Stimulated activated CD4-positive, alpha-beta T cell treated with anti-CD3 and anti-CD28 coated beads, Interleukin-15, amount 100 ng/mL, for 1 hour (primary cell): ENCODE data around the gene STK39.

ENCODE experiments used
- DNase-seq, 2 donors: peaks; one replicate each; pipeline ENCODE4 v3.0.0-alpha.2; 2020; ENCODE audit warnings: low read depth in 1 of 2, low spot score in 1 of 2

The STK39 gene

GRCh38 chr2:168009900-168010299 is 237.5 kb downstream of the STK39 start:
- no peak for DNase-seq

DNA sequence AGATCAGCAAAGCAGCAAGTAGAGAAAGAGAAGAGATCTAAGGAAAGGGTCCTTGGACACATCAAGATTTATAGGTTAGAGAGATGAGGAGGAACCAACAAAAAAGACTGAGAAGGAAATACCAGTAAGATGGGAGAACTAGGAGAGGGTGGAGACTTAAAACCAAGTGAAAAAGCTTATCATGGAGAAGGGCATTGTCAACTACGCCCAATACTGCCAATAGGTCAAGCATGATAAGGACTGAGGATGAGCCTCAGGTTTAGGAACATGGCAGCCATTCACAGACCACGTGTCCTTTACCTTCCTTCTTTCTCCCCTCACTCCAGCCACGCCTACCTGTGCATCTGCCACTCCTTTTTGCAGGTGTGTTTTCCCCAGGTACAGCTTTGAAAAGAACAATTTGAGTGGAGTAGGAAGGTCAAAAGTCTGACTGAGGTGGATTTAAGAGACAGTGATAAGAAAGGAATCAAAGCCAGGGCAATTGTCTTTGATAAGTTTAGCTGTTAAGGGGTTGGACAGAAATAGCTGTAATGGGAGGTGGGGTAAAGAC is 238.7 kb downstream of the STK39 start:
- no peak for DNase-seq

GRCh38 chr2:168006498-168006897 is 240.9 kb downstream of the STK39 start:
- DNase-seq, result no peak

GRCh38 chr2:168005586-168005985 is 241.8 kb downstream of the STK39 start:
- no peak for DNase-seq

- no peak for DNase-seq
Observed at GRCh38 chr2:168003876-168004275, 243.5 kb downstream of the STK39 start.

DNA sequence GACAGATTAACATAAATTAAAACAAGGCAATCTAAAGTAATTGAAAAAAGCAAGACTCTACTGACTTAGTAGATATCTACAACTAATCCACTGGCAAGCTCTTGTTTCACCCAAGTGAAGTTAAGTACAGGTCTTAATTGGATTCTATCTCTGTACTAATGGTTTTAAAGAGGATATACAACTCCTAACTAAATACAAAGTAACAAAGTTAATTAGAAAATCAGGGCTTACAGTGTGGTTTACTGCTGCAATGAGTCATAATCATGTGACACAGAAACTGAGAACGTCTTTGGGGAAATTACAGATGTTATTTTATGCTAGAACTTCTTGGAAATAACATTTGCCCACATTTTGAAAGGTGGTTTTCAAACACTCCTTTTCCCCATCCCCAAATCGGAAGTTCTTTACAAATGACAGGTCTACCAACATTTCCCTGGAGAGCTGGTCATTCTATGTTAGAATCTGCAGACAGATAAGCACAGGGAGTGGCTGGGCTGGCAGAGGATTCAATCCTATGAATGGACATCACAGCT is 245.3 kb downstream of the STK39 start:
- DNase-seq, result no peak

- DNase-seq, result no peak
Observed at GRCh38 chr2:167992278-167992677, 255.1 kb downstream of the STK39 start.

DNA sequence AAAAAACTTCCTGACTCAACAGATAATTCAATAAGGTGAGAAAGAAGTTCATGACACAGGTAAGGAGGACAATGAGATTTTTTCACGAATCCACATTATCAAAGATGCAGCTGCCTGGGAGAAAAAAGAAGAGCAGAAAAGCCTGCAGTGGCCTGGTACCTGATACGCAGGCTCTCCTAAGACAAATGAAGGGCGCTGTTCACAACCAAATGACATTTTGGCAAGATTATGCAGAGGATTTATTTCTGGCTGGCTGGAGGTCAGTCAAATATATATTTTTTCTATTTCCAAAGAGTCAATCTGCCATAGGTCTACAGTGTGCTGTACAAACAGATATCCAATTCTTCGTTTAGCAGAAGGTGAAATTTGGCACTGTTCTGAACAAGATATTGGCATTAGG is 257.3 kb downstream of the STK39 start:
- no peak for DNase-seq

GRCh38 chr2:167988296-167988695 is 259.1 kb downstream of the STK39 start:
- no peak for DNase-seq

DNA sequence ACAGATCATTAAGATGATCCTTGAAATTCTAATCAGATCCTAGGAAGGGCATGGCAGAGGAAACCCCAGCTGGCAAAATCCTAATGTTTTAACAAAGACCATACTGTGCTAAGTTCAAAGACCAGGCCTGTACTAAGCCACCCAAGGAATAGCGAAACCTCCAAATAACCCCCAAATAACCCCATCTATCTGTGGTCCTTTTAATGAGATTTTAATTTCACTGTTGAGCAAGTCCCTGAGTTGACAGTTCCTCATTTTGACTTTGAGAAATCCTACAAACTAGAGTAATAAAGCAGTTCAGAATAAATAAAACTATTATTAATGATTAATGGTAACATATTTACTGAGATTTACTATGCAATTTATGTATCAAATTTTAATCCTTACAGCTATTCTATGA is 259.8 kb downstream of the STK39 start:
- no peak for DNase-seq

GRCh38 chr2:167987026-167987425 is 260.4 kb downstream of the STK39 start:
- no peak for DNase-seq

GRCh38 chr2:167986223-167986622 is 261.2 kb downstream of the STK39 start:
- DNase-seq, result no peak

DNA sequence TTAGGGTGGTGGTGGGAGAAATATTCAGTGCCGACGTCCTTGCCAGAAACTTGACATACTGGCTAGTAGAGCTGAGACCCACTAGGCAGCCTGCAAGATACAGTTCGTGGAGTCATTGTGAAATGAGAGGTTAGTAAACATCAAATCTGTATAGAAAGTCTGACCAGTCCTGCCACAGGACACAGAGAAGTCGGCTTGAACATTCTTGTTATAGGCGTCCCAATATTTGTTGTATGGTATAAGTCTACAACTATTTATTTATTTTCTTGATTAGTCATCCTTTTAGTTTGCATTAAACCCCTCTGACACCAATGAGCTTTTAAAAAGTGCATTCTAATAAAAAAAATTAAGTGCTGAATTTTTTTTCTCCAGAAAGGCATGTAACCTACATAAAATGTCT is 265.4 kb downstream of the STK39 start:
- no peak for DNase-seq

DNA sequence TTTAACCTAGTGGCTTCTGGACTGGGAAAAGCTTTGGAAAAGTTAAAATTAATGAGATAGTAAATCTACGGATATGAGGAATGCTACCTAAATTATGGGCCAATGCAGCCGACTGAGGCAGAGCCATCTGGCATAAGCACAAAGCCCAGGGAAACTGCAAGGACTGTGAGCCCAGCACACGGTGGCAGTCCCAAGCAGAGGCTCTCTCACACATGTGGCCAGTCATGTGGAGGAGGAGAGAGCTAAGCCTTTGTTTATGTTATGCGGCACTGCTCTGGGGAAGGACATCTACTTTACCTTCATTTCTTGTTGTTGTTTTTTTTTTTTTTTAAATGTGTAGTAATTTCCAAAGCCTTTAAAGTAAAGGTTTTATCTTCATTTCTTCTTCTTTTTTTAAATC is 267.0 kb downstream of the STK39 start:
- no peak for DNase-seq

DNA sequence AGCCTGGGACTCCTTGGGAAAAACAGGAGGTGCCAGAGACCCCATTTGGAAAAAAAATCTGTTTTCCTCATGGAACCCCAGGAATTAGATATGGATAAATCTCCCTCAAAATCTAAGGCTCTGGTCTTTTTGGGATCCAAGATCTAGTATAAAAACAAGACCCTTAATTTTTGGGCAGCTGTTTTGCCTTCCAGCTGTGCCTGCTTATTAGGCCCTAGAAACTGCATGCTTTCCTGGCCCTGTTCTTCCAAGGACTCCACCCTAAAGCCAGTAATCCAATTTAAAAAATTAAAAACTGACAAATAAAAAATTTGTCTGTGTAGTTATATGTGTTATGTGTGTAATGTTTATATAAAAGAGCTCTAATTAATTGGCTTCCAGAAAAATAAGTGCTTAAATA is 274.6 kb downstream of the STK39 start:
- no peak for DNase-seq

DNA sequence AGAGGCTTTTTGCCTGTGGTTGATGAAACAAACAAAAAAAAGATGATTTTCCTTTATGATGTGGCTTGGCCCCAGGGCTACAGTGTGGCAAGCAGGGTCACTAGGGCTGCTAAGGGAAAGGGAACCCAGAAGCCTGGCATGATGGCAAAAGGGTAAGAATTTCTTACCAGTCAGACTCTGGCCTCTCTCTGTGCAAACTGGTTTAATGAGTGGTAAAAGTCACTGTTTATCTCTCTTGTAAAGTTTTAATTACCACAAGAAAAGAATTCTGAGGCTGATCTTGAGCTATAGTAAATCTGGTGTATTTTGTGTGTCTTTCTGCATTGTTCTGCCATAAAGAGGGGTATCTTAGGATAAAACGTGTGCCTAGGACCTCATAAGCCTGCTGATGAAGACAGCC is 275.4 kb downstream of the STK39 start:
- DNase-seq, result no peak

DNA sequence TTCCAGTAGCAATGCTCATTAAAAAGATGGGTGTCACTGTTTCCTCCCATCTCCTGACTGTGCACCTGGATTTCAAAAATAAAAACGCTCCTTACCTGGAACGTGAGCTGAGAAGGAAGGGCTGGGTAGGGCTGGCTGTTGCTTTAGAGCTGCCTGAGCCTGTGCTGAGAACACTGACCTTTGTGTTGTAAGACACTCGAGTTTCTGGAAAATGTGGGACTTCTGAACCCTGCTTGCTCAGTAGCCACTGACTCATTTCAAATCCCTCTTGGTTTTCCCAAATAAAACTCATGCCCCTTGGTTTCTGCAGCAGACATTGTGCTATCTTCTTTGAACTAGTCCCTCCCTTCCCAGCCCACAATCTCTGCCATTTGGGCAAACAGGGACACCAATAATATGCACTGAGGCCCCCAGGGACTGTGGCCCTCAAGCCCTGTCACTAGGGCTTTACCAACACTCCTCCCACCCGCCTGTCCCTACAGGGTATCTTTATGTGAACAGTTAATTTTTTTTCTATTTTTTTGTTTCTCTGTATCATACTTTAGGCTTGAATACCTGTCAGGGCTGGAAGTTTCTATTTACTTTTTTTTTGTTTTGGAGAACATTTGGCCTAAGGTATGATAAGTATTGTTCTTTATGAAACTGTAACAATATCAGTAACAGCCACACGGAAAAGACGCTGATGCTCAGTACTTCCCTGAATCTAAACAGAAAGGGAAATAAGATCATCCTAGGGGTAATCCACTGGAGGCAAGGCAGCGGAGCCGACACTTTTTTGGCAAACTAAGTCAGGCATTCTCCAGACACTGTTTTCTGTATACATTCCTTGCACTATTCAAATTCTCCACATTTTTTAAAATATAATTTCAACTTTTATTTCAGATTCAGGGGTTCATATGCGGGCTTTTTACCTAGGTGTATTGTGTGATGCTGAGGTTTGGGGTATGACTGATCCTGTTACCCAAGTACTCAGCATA is 280.2 kb downstream of the STK39 start:
- no peak for DNase-seq

GRCh38 chr2:167965907-167966761 is 281.3 kb downstream of the STK39 start:
- DNase-seq, result no peak

DNA sequence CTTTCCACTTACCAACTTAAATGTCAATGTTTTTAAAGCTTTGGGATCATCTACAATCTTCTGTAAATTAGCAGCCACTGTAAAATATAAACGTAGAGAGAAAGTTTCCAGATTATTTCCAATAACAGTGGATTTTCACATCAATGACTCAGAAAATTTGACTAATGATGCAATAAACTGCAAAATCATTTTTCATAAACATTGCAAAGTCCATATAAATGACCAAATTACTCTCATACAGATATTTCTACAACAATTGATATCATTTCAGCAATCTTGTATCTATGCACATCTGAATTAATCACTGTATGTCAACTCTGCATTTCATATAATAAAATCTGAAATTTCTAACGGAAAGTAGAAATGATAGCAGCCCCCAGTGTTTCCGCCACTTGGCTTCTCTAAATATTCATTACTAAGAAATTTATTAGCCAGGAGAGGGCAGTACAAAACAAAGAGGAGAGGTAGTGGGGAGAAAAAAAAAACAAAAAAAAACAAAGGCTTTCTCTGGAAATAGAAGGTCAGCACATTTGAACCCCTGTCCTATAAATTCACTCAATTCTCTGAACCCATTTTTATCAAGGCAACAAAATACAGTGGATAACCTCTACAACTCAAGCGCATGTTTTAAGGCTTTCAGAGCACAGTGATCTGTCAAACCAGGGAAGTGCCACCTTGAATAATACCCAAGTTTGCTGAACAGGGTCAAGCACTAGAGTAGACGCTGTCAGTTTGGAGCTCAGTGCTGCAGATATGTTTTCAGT is 282.6 kb downstream of the STK39 start:
- DNase-seq, result no peak

DNA sequence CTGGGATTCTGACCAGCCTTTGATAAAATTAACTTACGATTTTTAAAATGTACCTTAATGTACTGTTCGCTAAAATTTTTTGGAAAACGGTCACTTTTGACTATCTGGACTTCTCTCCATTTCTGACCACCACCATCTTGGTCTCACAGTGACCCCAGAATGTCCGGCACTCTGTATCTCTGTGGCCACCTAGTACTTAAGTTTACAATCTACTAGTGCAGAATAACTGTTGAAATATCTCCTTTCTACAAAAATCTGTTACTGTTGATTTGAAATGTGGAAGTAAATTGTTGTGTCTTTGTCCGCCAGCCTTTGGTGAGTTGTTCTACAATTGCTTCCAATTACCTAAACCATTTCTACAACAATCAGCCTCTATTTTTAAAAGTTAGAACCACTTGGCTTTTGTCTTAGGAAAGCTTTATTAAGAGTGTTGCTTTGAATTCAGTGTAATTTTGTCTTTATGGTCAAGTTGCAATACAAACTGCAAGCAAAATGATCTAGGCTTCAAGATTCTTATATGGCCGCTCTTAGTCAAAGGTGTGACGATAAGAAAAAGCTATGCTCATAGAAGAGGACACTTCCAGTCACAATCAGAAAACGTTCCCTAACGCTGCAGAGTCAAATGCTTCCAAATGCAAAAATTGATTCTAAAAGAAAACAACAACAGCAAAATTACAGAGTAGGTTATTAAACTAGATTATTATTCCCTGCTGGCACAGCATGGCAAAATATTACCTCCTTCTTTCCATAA is 283.3 kb downstream of the STK39 start:
- no peak for DNase-seq
